ENCODE data around the gene CCNG2. TPM values are rescaled to one million over a fixed set of nuclear protein-coding genes. Genes with fewer than 3 reads are reported as not detected.

CCNG2 gene
- total and polyA plus RNA-seq, 10 of the 15 experiments (the other 5 are each of a cell fraction or from before 2014, with no cell fraction given): 1.9 to 70.6 (median 5.9) TPM

DNA sequence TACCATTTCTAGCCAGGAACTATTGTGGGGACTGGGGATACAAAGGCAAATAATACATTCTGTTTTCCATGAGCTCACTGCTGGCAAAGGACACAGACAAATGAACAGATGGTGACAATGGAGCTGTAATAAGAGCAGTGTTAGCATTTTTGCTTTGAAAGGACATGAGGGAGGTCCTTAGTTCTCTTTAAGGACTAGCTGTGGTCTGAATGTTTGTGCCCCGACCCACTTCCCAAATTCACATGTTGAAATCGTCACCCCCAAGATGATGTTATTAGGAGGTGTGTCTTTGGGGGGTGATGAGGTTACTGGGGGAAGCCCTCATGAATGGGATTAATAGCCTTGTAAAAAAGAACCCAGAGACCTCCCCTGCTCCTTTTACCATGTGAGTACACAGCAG, 30.3 kb downstream of the CCNG2 start:
- H3K9ac ChIP-seq (ENCODE audit: control insufficient read depth, insufficient read depth, low read length): no peak overlapping the region
- H4K20me1 ChIP-seq (ENCODE audit: control insufficient read depth, insufficient read depth): no peaks in the 10 kb centered on the region
- H3K36me3 ChIP-seq (ENCODE audit: control insufficient read depth in 2 of 2, insufficient read depth in 2 of 2, low read length in 1 of 2): no peaks in the 10 kb centered on the region
- no peaks in the 10 kb centered on the region for H3K9me3 ChIP-seq (replicated peaks; ENCODE audit: control insufficient read depth, insufficient read depth, low read length)
- FAIRE-seq: no peak
- ChIA-PET RAD21 (ENCODE audit: unreplicated experiment) (interaction anchor here (1.5 to 1.6 kb wide), 2 partner anchors 10 to 16 kb away, joined by 3 read pairs; no protein-coding TSS in a partner anchor), SMC1A (ENCODE audit: uncharacterized antibody, unreplicated experiment) (interaction anchor here (0.8 to 1.0 kb wide), 2 partner anchors 9 to 14 kb away, joined by 3 read pairs; no protein-coding TSS in a partner anchor), POLR2A (interaction anchor here (0.7 to 3.3 kb wide), 2 partner anchors 33 to 98 kb away, joined by 4 to 9 read pairs; no protein-coding TSS in a partner anchor), CTCF (interaction anchor here (1.0 to 6.1 kb wide), 4 partner anchors 14 to 173 kb away, joined by 3 to 49 read pairs (median 4); no protein-coding TSS in a partner anchor)
- WGBS (ENCODE audit: insufficient coverage, insufficient replicate concordance, low lambda C conversion rate, missing lambda C conversion rate): 46% methylated on average over 2 of the region's 2 CpGs
- H3K27ac ChIP-seq (ENCODE audit: control insufficient read depth, insufficient read depth): no peak overlapping the region
- no peak for ATAC-seq
- intact Hi-C loops (cut with micrococcal nuclease; ENCODE audit: unreplicated experiment): no loop called here
- no peak overlapping the region for H3K4me3 ChIP-seq
- H3K4me2 ChIP-seq (ENCODE audit: control insufficient read depth, insufficient read depth): no peak overlapping the region
- in situ Hi-C loops (cut with MboI): no loop called here
- H3K79me2 ChIP-seq (ENCODE audit: control insufficient read depth, insufficient read depth, low read length): no peaks in the 10 kb centered on the region
- no TSS peak for BruUV-seq (replicated peaks)
- H3K4me1 ChIP-seq (ENCODE audit: control insufficient read depth, insufficient read depth, low read length): no peaks in the 10 kb centered on the region
- peaks cover 0 to 5% of the 10 kb centered on the region in 2 experiments; a peak in 2 of 4 replicates for H3K27me3 ChIP-seq (replicated peaks in 1 of 2; ENCODE audit: control insufficient read depth in 2 of 2, insufficient read depth in 2 of 2, low read length in 1 of 2)
- TF ChIP-seq ZNF384 (IDR thresholded peaks at IDR 0.05; ENCODE audit: borderline replicate concordance, low read depth, low read length): no peak
- TF ChIP-seq RUNX3 (IDR thresholded peaks at IDR 0.05; ENCODE audit: low read length): no peak
- TF ChIP-seq BCL11A (IDR thresholded peaks at IDR 0.05; ENCODE audit: low read depth, low read length): no peak
- TF ChIP-seq SIN3A (IDR thresholded peaks at IDR 0.05; ENCODE audit: low read depth, low read length): no peak
- TF ChIP-seq CEBPB (IDR thresholded peaks at IDR 0.05; ENCODE audit: borderline replicate concordance in 1 of 2, low read depth in 2 of 2, low read length in 2 of 2): no peak
- TF ChIP-seq PKNOX1 (IDR thresholded peaks at IDR 0.05): no peak
- TF ChIP-seq CBX3 (IDR thresholded peaks at IDR 0.05; ENCODE audit: borderline replicate concordance, low read depth): no peak
- no peak for TF ChIP-seq ZNF217 (IDR thresholded peaks at IDR 0.05)
- TF ChIP-seq, protein P1, sequence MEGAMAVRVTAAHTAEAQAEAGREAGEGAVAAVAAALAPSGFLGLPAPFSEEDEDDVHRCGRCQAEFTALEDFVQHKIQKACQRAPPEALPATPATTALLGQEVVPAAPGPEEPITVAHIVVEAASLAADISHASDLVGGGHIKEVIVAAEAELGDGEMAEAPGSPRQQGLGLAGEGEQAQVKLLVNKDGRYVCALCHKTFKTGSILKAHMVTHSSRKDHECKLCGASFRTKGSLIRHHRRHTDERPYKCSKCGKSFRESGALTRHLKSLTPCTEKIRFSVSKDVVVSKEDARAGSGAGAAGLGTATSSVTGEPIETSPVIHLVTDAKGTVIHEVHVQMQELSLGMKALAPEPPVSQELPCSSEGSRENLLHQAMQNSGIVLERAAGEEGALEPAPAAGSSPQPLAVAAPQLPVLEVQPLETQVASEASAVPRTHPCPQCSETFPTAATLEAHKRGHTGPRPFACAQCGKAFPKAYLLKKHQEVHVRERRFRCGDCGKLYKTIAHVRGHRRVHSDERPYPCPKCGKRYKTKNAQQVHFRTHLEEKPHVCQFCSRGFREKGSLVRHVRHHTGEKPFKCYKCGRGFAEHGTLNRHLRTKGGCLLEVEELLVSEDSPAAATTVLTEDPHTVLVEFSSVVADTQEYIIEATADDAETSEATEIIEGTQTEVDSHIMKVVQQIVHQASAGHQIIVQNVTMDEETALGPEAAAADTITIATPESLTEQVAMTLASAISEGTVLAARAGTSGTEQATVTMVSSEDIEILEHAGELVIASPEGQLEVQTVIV (IDR thresholded peaks at IDR 0.05; ENCODE audit: borderline replicate concordance, partially characterized antibody): no peak
- no peak for TF ChIP-seq CTCF (IDR thresholded peaks at IDR 0.05 in 2 of 3, conservative IDR thresholded peaks at IDR 0.05 in 1 of 3; ENCODE audit: control insufficient read depth in 2 of 3, extremely low read depth in 1 of 3, insufficient read depth in 1 of 3, low read depth in 3 of 3, low read length in 3 of 3)
- no peak for TF ChIP-seq POU2F2 (IDR thresholded peaks at IDR 0.05; ENCODE audit: borderline replicate concordance, low read depth, low read length)
- TF ChIP-seq SRF (IDR thresholded peaks at IDR 0.05; ENCODE audit: low read depth in 2 of 2, low read length in 2 of 2): no peak
- no peak for TF ChIP-seq SIX5 (IDR thresholded peaks at IDR 0.05; ENCODE audit: low read depth, low read length, severe bottlenecking)
- no peak for TF ChIP-seq RFX5 (IDR thresholded peaks at IDR 0.05; ENCODE audit: low read depth, low read length)
- TF ChIP-seq ETV6 (conservative IDR thresholded peaks at IDR 0.05 in 1 of 2, IDR thresholded peaks at IDR 0.05 in 1 of 2; ENCODE audit: borderline replicate concordance in 1 of 2, low read depth in 1 of 2): no peak
- TF ChIP-seq, protein P2, sequence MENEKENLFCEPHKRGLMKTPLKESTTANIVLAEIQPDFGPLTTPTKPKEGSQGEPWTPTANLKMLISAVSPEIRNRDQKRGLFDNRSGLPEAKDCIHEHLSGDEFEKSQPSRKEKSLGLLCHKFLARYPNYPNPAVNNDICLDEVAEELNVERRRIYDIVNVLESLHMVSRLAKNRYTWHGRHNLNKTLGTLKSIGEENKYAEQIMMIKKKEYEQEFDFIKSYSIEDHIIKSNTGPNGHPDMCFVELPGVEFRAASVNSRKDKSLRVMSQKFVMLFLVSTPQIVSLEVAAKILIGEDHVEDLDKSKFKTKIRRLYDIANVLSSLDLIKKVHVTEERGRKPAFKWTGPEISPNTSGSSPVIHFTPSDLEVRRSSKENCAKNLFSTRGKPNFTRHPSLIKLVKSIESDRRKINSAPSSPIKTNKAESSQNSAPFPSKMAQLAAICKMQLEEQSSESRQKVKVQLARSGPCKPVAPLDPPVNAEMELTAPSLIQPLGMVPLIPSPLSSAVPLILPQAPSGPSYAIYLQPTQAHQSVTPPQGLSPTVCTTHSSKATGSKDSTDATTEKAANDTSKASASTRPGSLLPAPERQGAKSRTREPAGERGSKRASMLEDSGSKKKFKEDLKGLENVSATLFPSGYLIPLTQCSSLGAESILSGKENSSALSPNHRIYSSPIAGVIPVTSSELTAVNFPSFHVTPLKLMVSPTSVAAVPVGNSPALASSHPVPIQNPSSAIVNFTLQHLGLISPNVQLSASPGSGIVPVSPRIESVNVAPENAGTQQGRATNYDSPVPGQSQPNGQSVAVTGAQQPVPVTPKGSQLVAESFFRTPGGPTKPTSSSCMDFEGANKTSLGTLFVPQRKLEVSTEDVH (IDR thresholded peaks at IDR 0.05; ENCODE audit: low read depth, partially characterized antibody): no peak
- no peak for DNase-seq (ENCODE audit: low read depth, low spot score)
- no peak overlapping the region for H2AFZ ChIP-seq (ENCODE audit: control insufficient read depth, low read depth, low read length)

Measured in GM12878 (cell line).